DOHH2 (cell line): Measurements from ENCODE around the gene DNAI2.

Experiments
- H3F3A ChIP-seq: fragments of 200-600 bp; sonication (generic), shearing (Covaris generic); 2 replicates; pipeline ENCODE4 v1.6.0; 2016; ENCODE audit warnings: antibody characterized with exemption, mild to moderate bottlenecking; ENCODE audit not compliant: control insufficient read depth, insufficient read depth
- H3K27ac ChIP-seq: fragments of 200-600 bp; sonication (generic); 2 replicates; pipeline ENCODE4 v1.5.1; 2014; ENCODE audit warnings: low read depth, mild to moderate bottlenecking, low read length, moderate library complexity
- H3K27me3 ChIP-seq: fragments of 200-600 bp; sonication (generic); 2 replicates; pipeline ENCODE4 v1.6.1; 2014; ENCODE audit warnings: mild to moderate bottlenecking, low read length, mixed read lengths; ENCODE audit not compliant: control insufficient read depth
- H3K36me3 ChIP-seq: fragments of 200-600 bp; sonication (generic); 2 replicates; pipeline ENCODE4 v1.6.1; 2014; ENCODE audit warnings: mild to moderate bottlenecking, low read length, moderate library complexity, mixed read lengths; ENCODE audit not compliant: control insufficient read depth
- H3K4me1 ChIP-seq: fragments of 200-600 bp; sonication (generic); 2 replicates; pipeline ENCODE4 v1.6.1; 2014; ENCODE audit warnings: mild to moderate bottlenecking, low read length, mixed read lengths; ENCODE audit not compliant: control insufficient read depth
- H3K4me2 ChIP-seq: fragments of 200-600 bp; sonication (generic); 2 replicates; pipeline ENCODE4 v1.6.0; 2014; ENCODE audit warnings: mild to moderate bottlenecking, low read length, moderate library complexity
- H3K4me3 ChIP-seq: fragments of 200-600 bp; sonication (generic); 2 replicates; pipeline ENCODE4 v1.5.1; 2014; ENCODE audit warnings: mild to moderate bottlenecking, low read length, mixed read lengths
- H3K79me2 ChIP-seq: fragments of 200-600 bp; sonication (generic); 2 replicates; pipeline ENCODE4 v1.6.1; 2014; ENCODE audit warnings: mild to moderate bottlenecking, low read length, mixed read lengths; ENCODE audit not compliant: control insufficient read depth
- H3K9me2 ChIP-seq: fragments of 200-600 bp; sonication (generic); replicated peaks from 2 replicates; pipeline ENCODE4 v1.6.1; 2014; ENCODE audit warnings: mild to moderate bottlenecking, low read length, mixed read lengths; ENCODE audit not compliant: control insufficient read depth
- H3K9me3 ChIP-seq: fragments of 200-600 bp; sonication (generic); 2 replicates; pipeline ENCODE4 v1.6.1; 2014; ENCODE audit warnings: antibody characterized with exemption, low read length, mixed read lengths; ENCODE audit not compliant: control insufficient read depth, insufficient read depth
- H4K20me1 ChIP-seq: fragments of 200-600 bp; sonication (generic); 2 replicates; pipeline ENCODE4 v1.6.0; 2014; ENCODE audit warnings: low read depth, mild to moderate bottlenecking, antibody characterized with exemption, low read length, moderate library complexity; ENCODE audit not compliant: control insufficient read depth, insufficient read depth
- CTCF ChIP-seq: fragments of 200-600 bp; sonication (generic); IDR thresholded peaks from one replicate; pipeline ENCODE4 v1.5.1; 2014; ENCODE audit warnings: antibody characterized with exemption, mild to moderate bottlenecking, low read depth, low read length; ENCODE audit not compliant: poor library complexity, severe bottlenecking
- EZH2phosphoT487 ChIP-seq: fragments of 200-600 bp; sonication (generic); IDR thresholded peaks from 2 replicates; pipeline ENCODE4 v1.6.1; 2017; ENCODE audit warnings: borderline replicate concordance, mild to moderate bottlenecking, antibody characterized with exemption, low read length, moderate library complexity, mixed read lengths

Gene DNAI2

GRCh38 chr17:74268558-74268957 is 5.5 kb upstream of the DNAI2 start:
- H3K27ac ChIP-seq, result no peak overlapping the region
- no peak overlapping the region for H3K4me2 ChIP-seq
- no peaks in the 10 kb centered on the region for H3K36me3 ChIP-seq
- H3K9me2 ChIP-seq, result no peaks in the 10 kb centered on the region
- TF ChIP-seq EZH2phosphoT487 (no peak), CTCF (no peak)
- H3K79me2 ChIP-seq, result no peaks in the 10 kb centered on the region
- no peaks in the 10 kb centered on the region for H3K4me1 ChIP-seq
- H3F3A ChIP-seq, result no peaks in the 10 kb centered on the region
- no peaks in the 10 kb centered on the region for H3K9me3 ChIP-seq
- H3K4me3 ChIP-seq, result no peak overlapping the region
- H3K27me3 ChIP-seq, result no peaks in the 10 kb centered on the region
- H4K20me1 ChIP-seq, result no peaks in the 10 kb centered on the region

- H3K4me3 ChIP-seq, result no peak overlapping the region
- TF ChIP-seq EZH2phosphoT487 (no peak), CTCF (no peak)
- H3F3A ChIP-seq, result no peaks in the 10 kb centered on the region
- no peaks in the 10 kb centered on the region for H3K4me1 ChIP-seq
- H3K27me3 ChIP-seq, result peaks cover 4% of the 10 kb centered on the region; the same call in 1 of the 2 replicates
- H3K9me2 ChIP-seq, result no peaks in the 10 kb centered on the region
- H3K9me3 ChIP-seq, result no peaks in the 10 kb centered on the region
- no peak overlapping the region for H3K27ac ChIP-seq
- no peaks in the 10 kb centered on the region for H3K36me3 ChIP-seq
- H4K20me1 ChIP-seq, result no peaks in the 10 kb centered on the region
- no peak overlapping the region for H3K4me2 ChIP-seq
- no peaks in the 10 kb centered on the region for H3K79me2 ChIP-seq
These were observed 3.7 kb upstream of the DNAI2 start for GRCh38 chr17:74270333-74270732.

GRCh38 chr17:74271281-74271680 is 2.8 kb upstream of the DNAI2 start:
- Histone ChIP-seq H4K20me1 (no peaks in the 10 kb centered on the region), H3K36me3 (no peaks in the 10 kb centered on the region), H3K4me1 (no peaks in the 10 kb centered on the region), H3K4me3 (no peak overlapping the region), H3K27me3 (peaks cover 4% of the 10 kb centered on the region; the same call in 1 of the 2 replicates), H3F3A (no peaks in the 10 kb centered on the region), H3K79me2 (no peaks in the 10 kb centered on the region), H3K9me2 (no peaks in the 10 kb centered on the region), H3K9me3 (no peaks in the 10 kb centered on the region), H3K4me2 (no peak overlapping the region), H3K27ac (no peak overlapping the region)
- TF ChIP-seq EZH2phosphoT487 (no peak), CTCF (no peak)
